Stimulated activated CD4-positive, alpha-beta T cell treated with anti-CD3 and anti-CD28 coated beads, Interleukin-4, amount 100 ng/mL, for 1 hour (primary cell): Measurements from ENCODE around the gene RNF208.
A peak's percentile ranks its signal among the peaks of the same experiment; 100 is the strongest.

Experiments used
- DNase-seq: peaks from one replicate; pipeline ENCODE4 v3.0.0-alpha.2; 2020

Gene RNF208

GRCh38 chr9:137226338-137227053 lies 4.5 kb upstream of the RNF208 start:
- no peak for DNase-seq

GRCh38 chr9:137225699-137226331 lies 3.8 kb upstream of the RNF208 start:
- no peak for DNase-seq

GRCh38 chr9:137224830-137225694 lies 3.0 kb upstream of the RNF208 start, which contains the start of gene CYSRT1:
TSS of gene CYSRT1 (plus strand) at chr9:137225174. CDS start at chr9:137225622, 448 bp downstream.
- no peak for DNase-seq

- DNase-seq = peak; percentile 98
These were observed 1.3 kb upstream of the RNF208 start for GRCh38 chr9:137223078-137223970.

- DNase-seq = peak; percentile 42
These were observed 431 bp downstream of the RNF208 start for GRCh38 chr9:137221506-137222111.

GRCh38 chr9:137221095-137221505 lies 940 bp downstream of the RNF208 start:
- DNase-seq = no peak

- DNase-seq = no peak
These were observed 1.5 kb downstream of the RNF208 start for GRCh38 chr9:137220317-137221094.

GRCh38 chr9:137219757-137220316 lies 2.2 kb downstream of the RNF208 start:
- DNase-seq = no peak

GRCh38 chr9:137218754-137219271 lies 3.2 kb downstream of the RNF208 start:
- DNase-seq = no peak

GRCh38 chr9:137218212-137218753 lies 3.8 kb downstream of the RNF208 start:
- DNase-seq = no peak

GRCh38 chr9:137217276-137218211 lies 4.5 kb downstream of the RNF208 start:
- no peak for DNase-seq

GRCh38 chr9:137216188-137216965 lies 5.7 kb downstream of the RNF208 start:
- DNase-seq = no peak

- DNase-seq = no peak
These were observed 6.6 kb downstream of the RNF208 start for GRCh38 chr9:137215196-137215986.

- DNase-seq = no peak
These were observed 7.4 kb downstream of the RNF208 start for GRCh38 chr9:137214620-137215019.

GRCh38 chr9:137213160-137214060 lies 8.6 kb downstream of the RNF208 start:
- DNase-seq = no peak

GRCh38 chr9:137212520-137212919 lies 9.5 kb downstream of the RNF208 start:
- DNase-seq = no peak
